ENCODE measurements around the gene ATP6V0A4.

DNA sequence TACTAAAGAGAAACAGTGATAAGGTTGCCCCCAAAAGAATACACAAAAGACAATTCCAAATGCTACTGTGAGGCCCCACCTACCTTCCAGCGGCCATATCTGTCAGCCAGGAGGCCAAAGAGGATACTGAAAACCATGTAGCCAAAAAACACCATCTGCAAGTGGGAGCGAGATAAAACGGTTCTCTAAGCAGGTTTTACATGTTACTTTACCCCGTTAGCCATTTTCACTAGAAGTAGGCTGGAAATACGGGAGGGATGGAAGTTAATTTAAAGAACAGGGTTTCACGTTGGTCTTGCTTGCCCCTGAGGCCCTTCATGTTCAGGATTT is 135.0 kb downstream of the ATP6V0A4 start:
- TF ChIP-seq, protein P1, sequence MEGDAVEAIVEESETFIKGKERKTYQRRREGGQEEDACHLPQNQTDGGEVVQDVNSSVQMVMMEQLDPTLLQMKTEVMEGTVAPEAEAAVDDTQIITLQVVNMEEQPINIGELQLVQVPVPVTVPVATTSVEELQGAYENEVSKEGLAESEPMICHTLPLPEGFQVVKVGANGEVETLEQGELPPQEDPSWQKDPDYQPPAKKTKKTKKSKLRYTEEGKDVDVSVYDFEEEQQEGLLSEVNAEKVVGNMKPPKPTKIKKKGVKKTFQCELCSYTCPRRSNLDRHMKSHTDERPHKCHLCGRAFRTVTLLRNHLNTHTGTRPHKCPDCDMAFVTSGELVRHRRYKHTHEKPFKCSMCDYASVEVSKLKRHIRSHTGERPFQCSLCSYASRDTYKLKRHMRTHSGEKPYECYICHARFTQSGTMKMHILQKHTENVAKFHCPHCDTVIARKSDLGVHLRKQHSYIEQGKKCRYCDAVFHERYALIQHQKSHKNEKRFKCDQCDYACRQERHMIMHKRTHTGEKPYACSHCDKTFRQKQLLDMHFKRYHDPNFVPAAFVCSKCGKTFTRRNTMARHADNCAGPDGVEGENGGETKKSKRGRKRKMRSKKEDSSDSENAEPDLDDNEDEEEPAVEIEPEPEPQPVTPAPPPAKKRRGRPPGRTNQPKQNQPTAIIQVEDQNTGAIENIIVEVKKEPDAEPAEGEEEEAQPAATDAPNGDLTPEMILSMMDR (IDR thresholded peaks at IDR 0.05) = no peak
- no peak for TF ChIP-seq POLR2AphosphoS5 (IDR thresholded peaks at IDR 0.05)
